Liver (tissue), 10 donors: Measurements from ENCODE around the gene MED23. TPM values are rescaled to one million over a fixed set of nuclear protein-coding genes. Genes with fewer than 3 reads are reported as not detected.

Experiments used
- DNase-seq: peaks from one replicate; pipeline ENCODE4 v3.0.0-alpha.2; 2017; ENCODE audit warnings: low spot score
- H3K27ac ChIP-seq, 2 donors: one replicate each; pipeline ENCODE4 v1.7.0; 2013; ENCODE audit warnings: inconsistent platforms in 2 of 2, low read length in 2 of 2, control low read depth in 1 of 2, low read depth in 1 of 2, mild to moderate bottlenecking in 1 of 2
- H3K27me3 ChIP-seq, 4 donors: one replicate each; pipeline versions ENCODE4 v1.6.1 to v1.7.0; 2013; ENCODE audit warnings: low read length in 3 of 4, inconsistent platforms in 1 of 4, mild to moderate bottlenecking in 1 of 4, moderate library complexity in 1 of 4; ENCODE audit not compliant: control insufficient read depth in 4 of 4, insufficient read depth in 4 of 4
- H3K36me3 ChIP-seq, 4 donors: one replicate each; pipeline versions ENCODE4 v1.6.1 to v1.7.0; 2013; ENCODE audit warnings: low read length in 3 of 4, mild to moderate bottlenecking in 3 of 4, low read depth in 1 of 4, moderate library complexity in 1 of 4; ENCODE audit not compliant: control insufficient read depth in 4 of 4, insufficient read depth in 3 of 4
- H3K4me1 ChIP-seq, 4 donors: one replicate each; pipeline versions ENCODE4 v1.6.1 to v1.7.0; 2013; ENCODE audit warnings: low read length in 3 of 4, mild to moderate bottlenecking in 3 of 4, moderate library complexity in 1 of 4; ENCODE audit not compliant: control insufficient read depth in 4 of 4, insufficient read depth in 4 of 4
- H3K4me3 ChIP-seq, 3 donors: one replicate each; pipeline versions ENCODE4 v1.6.1 to v1.7.0; 2013; ENCODE audit warnings: low read length in 3 of 3, control low read depth in 1 of 3, low read depth in 1 of 3, mild to moderate bottlenecking in 1 of 3
- H3K9ac ChIP-seq, 2 donors: one replicate each; pipeline ENCODE4 v1.7.0; 2013; ENCODE audit warnings: low read length in 2 of 2, mild to moderate bottlenecking in 2 of 2, moderate library complexity in 2 of 2, control low read depth in 1 of 2, low read depth in 1 of 2
- H3K9me3 ChIP-seq, 4 donors: one replicate each; pipeline versions ENCODE4 v1.6.1 to v1.7.0; 2013; ENCODE audit warnings: low read length in 3 of 4; ENCODE audit not compliant: control insufficient read depth in 4 of 4
- EGR1 ChIP-seq, 2 donors: IDR thresholded peaks; 2 replicates each; pipeline ENCODE4 v1.6.1; 2016 to 2018; ENCODE audit warnings: antibody characterized with exemption in 2 of 2, low read depth in 2 of 2
- FOXA1 ChIP-seq: IDR thresholded peaks from 2 replicates; pipeline ENCODE4 v1.6.1; 2016; ENCODE audit warnings: antibody characterized with exemption
- FOXA2 ChIP-seq: IDR thresholded peaks from 2 replicates; pipeline ENCODE4 v1.6.1; 2016; ENCODE audit warnings: antibody characterized with exemption
- GABPA ChIP-seq, 2 donors: IDR thresholded peaks in 1 of 2; conservative IDR thresholded peaks in 1 of 2; 2 replicates each; pipeline ENCODE4 v1.6.1; 2016; ENCODE audit warnings: antibody characterized with exemption in 2 of 2, mild to moderate bottlenecking in 1 of 2, moderate library complexity in 1 of 2
- NR2F2 ChIP-seq: IDR thresholded peaks from 2 replicates; pipeline ENCODE4 v1.6.1; 2016; ENCODE audit warnings: antibody characterized with exemption
- RXRA ChIP-seq, 2 donors: IDR thresholded peaks; 2 replicates each; pipeline ENCODE4 v1.6.1; 2017 to 2018; ENCODE audit warnings: antibody characterized with exemption in 2 of 2, mild to moderate bottlenecking in 1 of 2
- SP1 ChIP-seq: IDR thresholded peaks from 2 replicates; pipeline ENCODE4 v1.6.1; 2018; ENCODE audit warnings: antibody characterized with exemption, mild to moderate bottlenecking
- TAF1 ChIP-seq: conservative IDR thresholded peaks from 2 replicates; pipeline ENCODE4 v1.6.1; 2016; ENCODE audit warnings: antibody characterized with exemption, mild to moderate bottlenecking
- YY1 ChIP-seq: IDR thresholded peaks from 2 replicates; pipeline ENCODE4 v1.6.1; 2016; ENCODE audit warnings: antibody characterized with exemption, mild to moderate bottlenecking
- WGBS: extraction: QIAGEN DNeasy Blood & Tissue Kit; methylation state at CpG from one replicate; pipeline ENCODE4 v1.1.7; 2013; 5-methylcytosine and 5-hydroxymethylcytosine counted together
- polyA plus RNA-seq, 2 donors: library from polyadenylated mRNA; stranded (reverse) in 1 of 2; unstranded in 1 of 2; fragments of 200-250 nt in 1 of 2; fragments of >200 nt in 1 of 2; fragmentation: Nextera tagmentation in 1 of 2; extraction: Ambion mirVana in 1 of 2; gene quantifications; one replicate each; pipeline versions ENCODE4 v1.2.1 to v1.2.3, GENCODE V29; 2013 to 2015
- small RNA-seq: library from RNA; depleted of rRNA; stranded (forward); fragments of <200 nt; gene quantifications from one replicate; pipeline ENCODE3, GENCODE V24; 2014
- total RNA-seq, 2 donors: library from RNA; depleted of rRNA; stranded (reverse); fragments of >200 nt; gene quantifications; one replicate each; pipeline ENCODE4 v1.2.3, GENCODE V29; 2014
- TF ChIP-seq, protein P1 (sequence below): IDR thresholded peaks from 2 replicates; pipeline ENCODE4 v1.6.1; 2016; ENCODE audit warnings: antibody characterized with exemption
- TF ChIP-seq, protein P2 (sequence below): fragments of 150-350 bp; IDR thresholded peaks from 2 replicates; pipeline ENCODE4 v1.5.1; 2017; ENCODE audit warnings: improper control_type of control experiment, low read depth, low read length; ENCODE audit not compliant: missing input control
- TF ChIP-seq, protein P3 (sequence below): IDR thresholded peaks from 2 replicates; pipeline ENCODE4 v1.6.1; 2016; ENCODE audit warnings: antibody characterized with exemption, mild to moderate bottlenecking
- TF ChIP-seq, protein P4 (sequence below): IDR thresholded peaks from 2 replicates; pipeline ENCODE4 v1.6.1; 2016; ENCODE audit warnings: antibody characterized with exemption
- donor health status: healthy.
- donor health status: healthy.
- donor health status: healthy.
- donor health status: healthy.
- donor health status: healthy.

MED23 gene
- total and polyA plus RNA-seq, 4 donors, result 3.9 to 17.3 (median 13.4) TPM

DNA sequence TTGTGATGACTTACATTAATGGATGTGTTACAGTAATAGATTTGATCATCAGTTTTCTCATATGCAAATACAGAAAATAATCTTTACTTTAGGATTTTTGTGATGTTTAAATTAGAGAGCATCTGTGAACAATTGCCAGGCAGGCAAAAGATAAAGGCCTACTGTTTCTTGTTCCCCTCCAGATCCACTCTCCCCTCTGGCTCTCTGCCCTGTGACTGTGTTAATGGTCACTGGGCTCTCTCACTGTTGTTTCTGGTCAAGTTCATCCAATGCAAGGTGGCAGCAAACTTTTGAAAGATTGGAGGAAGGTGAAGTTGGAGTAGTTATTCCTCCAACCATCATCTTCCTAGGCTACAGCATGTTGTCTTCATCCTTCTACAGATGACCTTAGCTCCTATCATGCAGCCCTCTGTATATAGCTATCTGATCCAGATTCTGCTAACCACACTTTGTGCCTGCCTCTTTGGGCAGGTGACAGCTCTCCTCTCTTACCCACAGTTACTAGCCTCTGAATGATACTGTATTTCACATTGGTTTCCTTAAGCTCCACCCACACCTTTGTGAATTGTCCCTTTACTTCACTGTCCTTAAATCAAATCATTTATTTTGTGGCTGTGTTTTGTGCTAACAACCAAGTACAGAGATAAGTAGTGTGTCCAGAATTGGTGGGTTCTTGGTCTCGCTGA, 103.9 kb downstream of the MED23 start:
- H3K27me3 ChIP-seq, result no peaks in the 10 kb centered on the region
- peaks cover 0 to 4% (median 0%) of the 10 kb centered on the region in 4 donors for H3K4me1 ChIP-seq
- no peaks in the 10 kb centered on the region for H3K36me3 ChIP-seq
- H3K27ac ChIP-seq, result no peak overlapping the region
- no peak overlapping the region for H3K4me3 ChIP-seq
- 93% methylated on average over 1 of the region's 1 CpG for WGBS
- no peak for DNase-seq
- no peak overlapping the region for H3K9ac ChIP-seq
- TF ChIP-seq GABPA (IDR thresholded peaks at IDR 0.05 in 1 of 2, conservative IDR thresholded peaks at IDR 0.05 in 1 of 2) (no peak), SP1 (no peak), YY1 (no peak), RXRA (IDR thresholded peaks at IDR 0.05) (no peak), TAF1 (no peak), FOXA2 (no peak), FOXA1 (no peak), EGR1 (IDR thresholded peaks at IDR 0.05; ENCODE audit: low read depth in 2 of 2) (no peak), NR2F2 (no peak)
- TF ChIP-seq, protein P1, sequence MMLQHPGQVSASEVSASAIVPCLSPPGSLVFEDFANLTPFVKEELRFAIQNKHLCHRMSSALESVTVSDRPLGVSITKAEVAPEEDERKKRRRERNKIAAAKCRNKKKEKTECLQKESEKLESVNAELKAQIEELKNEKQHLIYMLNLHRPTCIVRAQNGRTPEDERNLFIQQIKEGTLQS, result no peak
- TF ChIP-seq, protein P2, sequence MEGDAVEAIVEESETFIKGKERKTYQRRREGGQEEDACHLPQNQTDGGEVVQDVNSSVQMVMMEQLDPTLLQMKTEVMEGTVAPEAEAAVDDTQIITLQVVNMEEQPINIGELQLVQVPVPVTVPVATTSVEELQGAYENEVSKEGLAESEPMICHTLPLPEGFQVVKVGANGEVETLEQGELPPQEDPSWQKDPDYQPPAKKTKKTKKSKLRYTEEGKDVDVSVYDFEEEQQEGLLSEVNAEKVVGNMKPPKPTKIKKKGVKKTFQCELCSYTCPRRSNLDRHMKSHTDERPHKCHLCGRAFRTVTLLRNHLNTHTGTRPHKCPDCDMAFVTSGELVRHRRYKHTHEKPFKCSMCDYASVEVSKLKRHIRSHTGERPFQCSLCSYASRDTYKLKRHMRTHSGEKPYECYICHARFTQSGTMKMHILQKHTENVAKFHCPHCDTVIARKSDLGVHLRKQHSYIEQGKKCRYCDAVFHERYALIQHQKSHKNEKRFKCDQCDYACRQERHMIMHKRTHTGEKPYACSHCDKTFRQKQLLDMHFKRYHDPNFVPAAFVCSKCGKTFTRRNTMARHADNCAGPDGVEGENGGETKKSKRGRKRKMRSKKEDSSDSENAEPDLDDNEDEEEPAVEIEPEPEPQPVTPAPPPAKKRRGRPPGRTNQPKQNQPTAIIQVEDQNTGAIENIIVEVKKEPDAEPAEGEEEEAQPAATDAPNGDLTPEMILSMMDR, result no peak
- TF ChIP-seq, protein P3, sequence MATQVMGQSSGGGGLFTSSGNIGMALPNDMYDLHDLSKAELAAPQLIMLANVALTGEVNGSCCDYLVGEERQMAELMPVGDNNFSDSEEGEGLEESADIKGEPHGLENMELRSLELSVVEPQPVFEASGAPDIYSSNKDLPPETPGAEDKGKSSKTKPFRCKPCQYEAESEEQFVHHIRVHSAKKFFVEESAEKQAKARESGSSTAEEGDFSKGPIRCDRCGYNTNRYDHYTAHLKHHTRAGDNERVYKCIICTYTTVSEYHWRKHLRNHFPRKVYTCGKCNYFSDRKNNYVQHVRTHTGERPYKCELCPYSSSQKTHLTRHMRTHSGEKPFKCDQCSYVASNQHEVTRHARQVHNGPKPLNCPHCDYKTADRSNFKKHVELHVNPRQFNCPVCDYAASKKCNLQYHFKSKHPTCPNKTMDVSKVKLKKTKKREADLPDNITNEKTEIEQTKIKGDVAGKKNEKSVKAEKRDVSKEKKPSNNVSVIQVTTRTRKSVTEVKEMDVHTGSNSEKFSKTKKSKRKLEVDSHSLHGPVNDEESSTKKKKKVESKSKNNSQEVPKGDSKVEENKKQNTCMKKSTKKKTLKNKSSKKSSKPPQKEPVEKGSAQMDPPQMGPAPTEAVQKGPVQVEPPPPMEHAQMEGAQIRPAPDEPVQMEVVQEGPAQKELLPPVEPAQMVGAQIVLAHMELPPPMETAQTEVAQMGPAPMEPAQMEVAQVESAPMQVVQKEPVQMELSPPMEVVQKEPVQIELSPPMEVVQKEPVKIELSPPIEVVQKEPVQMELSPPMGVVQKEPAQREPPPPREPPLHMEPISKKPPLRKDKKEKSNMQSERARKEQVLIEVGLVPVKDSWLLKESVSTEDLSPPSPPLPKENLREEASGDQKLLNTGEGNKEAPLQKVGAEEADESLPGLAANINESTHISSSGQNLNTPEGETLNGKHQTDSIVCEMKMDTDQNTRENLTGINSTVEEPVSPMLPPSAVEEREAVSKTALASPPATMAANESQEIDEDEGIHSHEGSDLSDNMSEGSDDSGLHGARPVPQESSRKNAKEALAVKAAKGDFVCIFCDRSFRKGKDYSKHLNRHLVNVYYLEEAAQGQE, result no peak
- TF ChIP-seq, protein P4, sequence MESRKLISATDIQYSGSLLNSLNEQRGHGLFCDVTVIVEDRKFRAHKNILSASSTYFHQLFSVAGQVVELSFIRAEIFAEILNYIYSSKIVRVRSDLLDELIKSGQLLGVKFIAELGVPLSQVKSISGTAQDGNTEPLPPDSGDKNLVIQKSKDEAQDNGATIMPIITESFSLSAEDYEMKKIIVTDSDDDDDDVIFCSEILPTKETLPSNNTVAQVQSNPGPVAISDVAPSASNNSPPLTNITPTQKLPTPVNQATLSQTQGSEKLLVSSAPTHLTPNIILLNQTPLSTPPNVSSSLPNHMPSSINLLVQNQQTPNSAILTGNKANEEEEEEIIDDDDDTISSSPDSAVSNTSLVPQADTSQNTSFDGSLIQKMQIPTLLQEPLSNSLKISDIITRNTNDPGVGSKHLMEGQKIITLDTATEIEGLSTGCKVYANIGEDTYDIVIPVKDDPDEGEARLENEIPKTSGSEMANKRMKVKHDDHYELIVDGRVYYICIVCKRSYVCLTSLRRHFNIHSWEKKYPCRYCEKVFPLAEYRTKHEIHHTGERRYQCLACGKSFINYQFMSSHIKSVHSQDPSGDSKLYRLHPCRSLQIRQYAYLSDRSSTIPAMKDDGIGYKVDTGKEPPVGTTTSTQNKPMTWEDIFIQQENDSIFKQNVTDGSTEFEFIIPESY, result no peak
- no peaks in the 10 kb centered on the region for H3K9me3 ChIP-seq

Small RNA genes lying within 50 kb of the gene (small RNA-seq; reads per million reads assigned to genes)
- gene RNU4-18P, result not detected

Other genes with a start within 250 kb of the MED23 start
- gene ARG1, start 55.0 kb downstream of the MED23 start, total RNA-seq, result 100 to 1,000 TPM; 238 to 800 TPM
- 1,000 to 10,000 TPM in 1 of 2 donors, 100 to 1,000 TPM in 1; 965 to 1,194 TPM for gene ARG1, start 55.0 kb downstream of the MED23 start, polyA plus RNA-seq
- 1 to 10 TPM in 1 of 2 donors, under 1 TPM in 1; 0.75 to 6.1 TPM for gene ENPP3, start 9.1 kb upstream of the MED23 start, total RNA-seq
- 1 to 10 TPM in 1 of 2 donors, under 1 TPM in 1; 0.51 to 1.4 TPM for gene ENPP3, start 9.1 kb upstream of the MED23 start, polyA plus RNA-seq
- gene OR2A4, start 73.2 kb upstream of the MED23 start, total RNA-seq, result under 1 TPM in 1 of 2 donors, not detected in 1; 0.33 TPM
- under 1 TPM in 1 of 2 donors, not detected in 1; 0.58 TPM for gene OR2A4, start 73.2 kb upstream of the MED23 start, polyA plus RNA-seq
- gene CTAGE9, start 82.8 kb upstream of the MED23 start, total RNA-seq, result not detected
- gene CTAGE9, start 82.8 kb upstream of the MED23 start, polyA plus RNA-seq, result not detected
- gene ENPP1, start 179.8 kb upstream of the MED23 start, total RNA-seq, result 10 to 100 TPM; 27.2 to 53.1 TPM
- 10 to 100 TPM in 1 of 2 donors, 1 to 10 TPM in 1; 9.5 to 35.1 TPM for gene ENPP1, start 179.8 kb upstream of the MED23 start, polyA plus RNA-seq